HEK293T (cell line): ENCODE results near the gene ZBTB47.

Experiments
- CTBP1 ChIP-seq: fragments of 450-650 bp; IDR thresholded peaks from 2 replicates; pipeline ENCODE4 v1.6.1; 2016; ENCODE audit warnings: borderline replicate concordance
- HDGF ChIP-seq: fragments of 450-650 bp; IDR thresholded peaks from 2 replicates; pipeline ENCODE4 v1.6.1; 2017; ENCODE audit warnings: antibody characterized with exemption, borderline replicate concordance
- SP1 ChIP-seq: fragments of 450-650 bp; IDR thresholded peaks from 2 replicates; pipeline ENCODE4 v1.6.1; 2017
- SUZ12 ChIP-seq: fragments of 450-650 bp; IDR thresholded peaks from 2 replicates; pipeline ENCODE4 v1.6.1; 2016; ENCODE audit warnings: mild to moderate bottlenecking
- TARDBP ChIP-seq: fragments of 450-650 bp; IDR thresholded peaks from 2 replicates; pipeline ENCODE4 v1.6.1; 2016
- ZNF384 ChIP-seq: fragments of 450-650 bp; IDR thresholded peaks from 2 replicates; pipeline ENCODE4 v1.6.1; 2016

DNA sequence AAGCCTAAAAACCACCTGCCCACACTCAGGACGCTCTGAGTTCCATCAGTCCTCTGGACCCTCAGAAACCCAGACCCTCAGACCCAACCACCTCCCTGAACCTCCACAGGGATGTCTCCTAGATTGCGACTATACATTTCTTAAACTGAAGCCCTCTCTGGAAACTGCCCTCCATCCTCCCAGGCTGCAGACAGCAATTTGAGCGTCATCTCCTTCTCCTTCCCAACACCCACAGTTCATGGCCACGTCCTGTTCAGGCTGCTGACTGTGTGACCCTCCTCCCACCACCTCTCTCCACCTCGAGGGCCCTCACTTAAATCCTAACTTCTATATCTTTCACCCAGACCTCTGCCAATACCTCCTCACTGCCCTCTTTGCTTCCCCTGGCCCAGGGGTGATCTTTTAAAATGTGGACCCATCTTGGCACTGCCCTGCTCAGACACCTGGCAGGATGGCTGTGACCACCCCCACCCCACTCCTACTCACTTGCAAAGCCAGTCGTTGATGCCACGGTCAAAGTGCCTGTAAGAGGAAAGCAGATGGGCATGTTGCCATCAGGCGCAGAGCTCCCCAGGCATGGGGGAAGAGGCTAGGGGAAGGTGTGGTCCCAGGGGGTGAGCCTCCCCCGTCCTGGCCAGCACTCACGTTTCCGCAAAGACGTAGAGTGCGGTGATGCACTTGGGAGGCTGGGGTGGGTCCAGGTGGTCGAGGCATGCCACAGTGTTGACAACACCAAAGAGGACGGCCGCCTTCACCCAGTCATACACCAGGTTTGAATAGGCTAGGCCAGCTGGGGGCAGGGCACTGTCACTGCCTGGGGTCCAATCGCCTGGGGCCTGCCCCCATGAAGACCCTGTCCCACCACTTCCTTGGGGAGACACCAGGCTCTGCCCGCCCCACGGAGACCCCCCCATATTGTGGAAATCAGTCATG is 43.1 kb downstream of the ZBTB47 start:
- TF ChIP-seq SP1 (no peak), TARDBP (no peak), CTBP1 (no peak), SUZ12 (no peak), HDGF (no peak), ZNF384 (no peak)
